ENCODE results near the gene DPH7.
"Not testable (repeated sequence)": the region's sequence is repeated elsewhere in the genome, so short reads cannot be mapped to it uniquely, and the experiment has no call there.

The DPH7 gene

GRCh38 chr9:137568445-137568844 lies 10.3 kb downstream of the DPH7 start:
- H3K36me3 ChIP-seq (ENCODE audit: control insufficient read depth, insufficient read depth, low read length) = peaks cover 20% of the 10 kb centered on the region
- H3K4me3 ChIP-seq (ENCODE audit: insufficient read depth, low read depth, low read length, poor library complexity, severe bottlenecking); DNase-seq; H3K27me3 ChIP-seq (replicated peaks; ENCODE audit: control insufficient read depth, insufficient read depth, low read length, poor library complexity, severe bottlenecking); H3K9me3 ChIP-seq (ENCODE audit: control insufficient read depth, low read length); H3K27ac ChIP-seq (ENCODE audit: insufficient read depth, low read length, poor library complexity, severe bottlenecking); H3K4me1 ChIP-seq (ENCODE audit: control insufficient read depth, insufficient read depth, low read length, poor library complexity, severe bottlenecking): not testable (repeated sequence)

- no peaks in the 10 kb centered on the region for H3K27me3 ChIP-seq (replicated peaks; ENCODE audit: control insufficient read depth, insufficient read depth, low read length, poor library complexity, severe bottlenecking)
- H3K9me3 ChIP-seq (ENCODE audit: control insufficient read depth, low read length) = no peaks in the 10 kb centered on the region
- no peak for DNase-seq
- H3K4me3 ChIP-seq (ENCODE audit: insufficient read depth, low read depth, low read length, poor library complexity, severe bottlenecking) = no peak overlapping the region
- H3K36me3 ChIP-seq (ENCODE audit: control insufficient read depth, insufficient read depth, low read length) = peaks cover 18% of the 10 kb centered on the region
- no peak overlapping the region for H3K27ac ChIP-seq (ENCODE audit: insufficient read depth, low read length, poor library complexity, severe bottlenecking)
- H3K4me1 ChIP-seq (ENCODE audit: control insufficient read depth, insufficient read depth, low read length, poor library complexity, severe bottlenecking) = no peaks in the 10 kb centered on the region
These were observed 13.8 kb downstream of the DPH7 start for GRCh38 chr9:137564817-137565411.

- H3K27me3 ChIP-seq (replicated peaks; ENCODE audit: control insufficient read depth, insufficient read depth, low read length, poor library complexity, severe bottlenecking) = no peaks in the 10 kb centered on the region
- H3K4me3 ChIP-seq (ENCODE audit: insufficient read depth, low read depth, low read length, poor library complexity, severe bottlenecking) = no peak overlapping the region
These were observed 14.6 kb downstream of the DPH7 start for GRCh38 chr9:137564134-137564533.

GRCh38 chr9:137558127-137558526 lies 20.6 kb downstream of the DPH7 start:
- H3K27ac ChIP-seq (ENCODE audit: insufficient read depth, low read length, poor library complexity, severe bottlenecking) = no peak overlapping the region
- peaks cover 16% of the 10 kb centered on the region for H3K36me3 ChIP-seq (ENCODE audit: control insufficient read depth, insufficient read depth, low read length)
- DNase-seq = no peak
- H3K9me3 ChIP-seq (ENCODE audit: control insufficient read depth, low read length) = no peaks in the 10 kb centered on the region
- H3K27me3 ChIP-seq (replicated peaks; ENCODE audit: control insufficient read depth, insufficient read depth, low read length, poor library complexity, severe bottlenecking) = no peaks in the 10 kb centered on the region
- H3K4me3 ChIP-seq (ENCODE audit: insufficient read depth, low read depth, low read length, poor library complexity, severe bottlenecking) = no peak overlapping the region
- no peaks in the 10 kb centered on the region for H3K4me1 ChIP-seq (ENCODE audit: control insufficient read depth, insufficient read depth, low read length, poor library complexity, severe bottlenecking)

More at GRCh38 chr9:137564134-137564533, 14.6 kb downstream of the DPH7 start:
- no peaks in the 10 kb centered on the region for H3K9me3 ChIP-seq (ENCODE audit: control insufficient read depth, low read length)
- H3K4me1 ChIP-seq (ENCODE audit: control insufficient read depth, insufficient read depth, low read length, poor library complexity, severe bottlenecking) = no peaks in the 10 kb centered on the region
- peaks cover 21% of the 10 kb centered on the region for H3K36me3 ChIP-seq (ENCODE audit: control insufficient read depth, insufficient read depth, low read length)
- DNase-seq = no peak
- no peak overlapping the region for H3K27ac ChIP-seq (ENCODE audit: insufficient read depth, low read length, poor library complexity, severe bottlenecking)

GRCh38 chr9:137556069-137556838 lies 22.5 kb downstream of the DPH7 start:
- no peak for DNase-seq
- Histone ChIP-seq H3K4me3 (ENCODE audit: insufficient read depth, low read depth, low read length, poor library complexity, severe bottlenecking) (no peak overlapping the region), H3K27ac (ENCODE audit: insufficient read depth, low read length, poor library complexity, severe bottlenecking) (no peak overlapping the region), H3K9me3 (ENCODE audit: control insufficient read depth, low read length) (no peaks in the 10 kb centered on the region), H3K4me1 (ENCODE audit: control insufficient read depth, insufficient read depth, low read length, poor library complexity, severe bottlenecking) (peaks cover 4% of the 10 kb centered on the region), H3K27me3 (replicated peaks; ENCODE audit: control insufficient read depth, insufficient read depth, low read length, poor library complexity, severe bottlenecking) (no peaks in the 10 kb centered on the region), H3K36me3 (ENCODE audit: control insufficient read depth, insufficient read depth, low read length) (peaks cover 16% of the 10 kb centered on the region)

GRCh38 chr9:137555179-137555578 lies 23.5 kb downstream of the DPH7 start:
- Histone ChIP-seq H3K36me3 (ENCODE audit: control insufficient read depth, insufficient read depth, low read length) (peaks cover 16% of the 10 kb centered on the region), H3K4me1 (ENCODE audit: control insufficient read depth, insufficient read depth, low read length, poor library complexity, severe bottlenecking) (peaks cover 6% of the 10 kb centered on the region), H3K27me3 (replicated peaks; ENCODE audit: control insufficient read depth, insufficient read depth, low read length, poor library complexity, severe bottlenecking) (no peaks in the 10 kb centered on the region), H3K27ac (ENCODE audit: insufficient read depth, low read length, poor library complexity, severe bottlenecking) (no peak overlapping the region), H3K4me3 (ENCODE audit: insufficient read depth, low read depth, low read length, poor library complexity, severe bottlenecking) (no peak overlapping the region), H3K9me3 (ENCODE audit: control insufficient read depth, low read length) (no peaks in the 10 kb centered on the region)
- DNase-seq = no peak

GRCh38 chr9:137554349-137554748 lies 24.4 kb downstream of the DPH7 start:
- H3K27ac ChIP-seq (ENCODE audit: insufficient read depth, low read length, poor library complexity, severe bottlenecking) = no peak overlapping the region
- no peak overlapping the region for H3K4me3 ChIP-seq (ENCODE audit: insufficient read depth, low read depth, low read length, poor library complexity, severe bottlenecking)
- peaks cover 11% of the 10 kb centered on the region for H3K36me3 ChIP-seq (ENCODE audit: control insufficient read depth, insufficient read depth, low read length)
- H3K27me3 ChIP-seq (replicated peaks; ENCODE audit: control insufficient read depth, insufficient read depth, low read length, poor library complexity, severe bottlenecking) = no peaks in the 10 kb centered on the region
- H3K4me1 ChIP-seq (ENCODE audit: control insufficient read depth, insufficient read depth, low read length, poor library complexity, severe bottlenecking) = peaks cover 12% of the 10 kb centered on the region
- no peak for DNase-seq
- no peaks in the 10 kb centered on the region for H3K9me3 ChIP-seq (ENCODE audit: control insufficient read depth, low read length)

- Histone ChIP-seq H3K4me1 (ENCODE audit: control insufficient read depth, insufficient read depth, low read length, poor library complexity, severe bottlenecking) (peaks cover 12% of the 10 kb centered on the region), H3K36me3 (ENCODE audit: control insufficient read depth, insufficient read depth, low read length) (peaks cover 11% of the 10 kb centered on the region)
- H3K27me3 ChIP-seq (replicated peaks; ENCODE audit: control insufficient read depth, insufficient read depth, low read length, poor library complexity, severe bottlenecking); DNase-seq; H3K27ac ChIP-seq (ENCODE audit: insufficient read depth, low read length, poor library complexity, severe bottlenecking); H3K9me3 ChIP-seq (ENCODE audit: control insufficient read depth, low read length); H3K4me3 ChIP-seq (ENCODE audit: insufficient read depth, low read depth, low read length, poor library complexity, severe bottlenecking): not testable (repeated sequence)
These were observed 25.1 kb downstream of the DPH7 start for GRCh38 chr9:137553654-137554053.

- H3K4me3 ChIP-seq (ENCODE audit: insufficient read depth, low read depth, low read length, poor library complexity, severe bottlenecking) = peak overlapping the region; percentile 68
- peak in 1 of 3 donors; percentile 3 for DNase-seq
- peaks cover 12% of the 10 kb centered on the region for H3K4me1 ChIP-seq (ENCODE audit: control insufficient read depth, insufficient read depth, low read length, poor library complexity, severe bottlenecking)
- H3K9me3 ChIP-seq (ENCODE audit: control insufficient read depth, low read length) = no peaks in the 10 kb centered on the region
- no peaks in the 10 kb centered on the region for H3K27me3 ChIP-seq (replicated peaks; ENCODE audit: control insufficient read depth, insufficient read depth, low read length, poor library complexity, severe bottlenecking)
- peaks cover 4% of the 10 kb centered on the region for H3K36me3 ChIP-seq (ENCODE audit: control insufficient read depth, insufficient read depth, low read length)
- H3K27ac ChIP-seq (ENCODE audit: insufficient read depth, low read length, poor library complexity, severe bottlenecking) = peak overlapping the region; percentile 70
These were observed 26.5 kb downstream of the DPH7 start for GRCh38 chr9:137552022-137552768.
